Bone marrow (tissue), 2 donors: ENCODE measurements around the gene BTRC.

Experiments
- DNase-seq, 2 donors: peaks; one replicate each; lab custom pipeline; 2025; lab: John Stamatoyannopoulos, UW

BTRC gene

DNA sequence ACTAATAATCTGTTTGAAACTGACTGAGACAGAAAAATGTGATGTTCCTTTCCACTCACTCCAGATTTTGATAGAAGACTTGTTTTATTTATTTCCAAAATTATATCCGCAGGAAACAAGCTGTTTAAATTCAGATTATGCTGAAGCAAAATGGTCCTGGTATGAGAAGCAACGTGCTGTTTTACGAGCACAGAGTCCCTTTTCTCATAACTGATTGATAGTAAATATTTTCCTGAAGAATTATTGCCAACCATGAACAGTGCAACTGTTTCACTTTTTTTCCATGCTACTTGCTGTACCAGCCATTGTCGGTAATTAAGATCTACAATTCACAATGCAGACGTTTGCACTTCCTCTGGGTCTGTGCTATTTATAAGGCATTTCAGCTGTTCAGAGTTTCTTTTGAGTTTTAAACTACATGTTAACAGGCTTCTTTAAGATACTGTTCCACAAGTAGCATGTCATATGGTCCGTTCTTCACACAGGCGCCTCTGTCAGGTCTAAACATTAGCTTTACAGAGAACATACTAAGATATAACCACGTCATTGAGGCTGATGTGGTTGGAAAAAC lies 130.3 kb downstream of the BTRC start:
- DNase-seq: no peak

DNA sequence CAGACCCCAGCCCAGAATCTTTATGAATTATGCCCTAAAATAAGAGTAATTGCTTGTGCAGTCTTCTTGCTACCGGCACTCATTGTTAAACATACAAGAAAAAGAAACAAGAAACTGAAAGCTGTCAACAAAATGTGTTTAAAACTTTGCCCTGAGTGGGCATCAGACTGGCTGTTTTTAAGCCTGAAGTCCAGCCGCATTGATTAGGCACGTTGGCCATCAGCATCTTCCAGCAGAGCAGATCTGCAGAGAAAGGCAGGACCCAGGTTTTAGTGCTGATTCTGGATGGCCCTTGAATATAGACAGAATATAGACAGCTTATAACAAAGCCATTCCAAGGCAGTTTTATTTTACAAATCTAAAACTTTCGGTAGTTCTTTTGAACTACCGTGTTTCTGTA lies 131.2 kb downstream of the BTRC start:
- no peak for DNase-seq

DNA sequence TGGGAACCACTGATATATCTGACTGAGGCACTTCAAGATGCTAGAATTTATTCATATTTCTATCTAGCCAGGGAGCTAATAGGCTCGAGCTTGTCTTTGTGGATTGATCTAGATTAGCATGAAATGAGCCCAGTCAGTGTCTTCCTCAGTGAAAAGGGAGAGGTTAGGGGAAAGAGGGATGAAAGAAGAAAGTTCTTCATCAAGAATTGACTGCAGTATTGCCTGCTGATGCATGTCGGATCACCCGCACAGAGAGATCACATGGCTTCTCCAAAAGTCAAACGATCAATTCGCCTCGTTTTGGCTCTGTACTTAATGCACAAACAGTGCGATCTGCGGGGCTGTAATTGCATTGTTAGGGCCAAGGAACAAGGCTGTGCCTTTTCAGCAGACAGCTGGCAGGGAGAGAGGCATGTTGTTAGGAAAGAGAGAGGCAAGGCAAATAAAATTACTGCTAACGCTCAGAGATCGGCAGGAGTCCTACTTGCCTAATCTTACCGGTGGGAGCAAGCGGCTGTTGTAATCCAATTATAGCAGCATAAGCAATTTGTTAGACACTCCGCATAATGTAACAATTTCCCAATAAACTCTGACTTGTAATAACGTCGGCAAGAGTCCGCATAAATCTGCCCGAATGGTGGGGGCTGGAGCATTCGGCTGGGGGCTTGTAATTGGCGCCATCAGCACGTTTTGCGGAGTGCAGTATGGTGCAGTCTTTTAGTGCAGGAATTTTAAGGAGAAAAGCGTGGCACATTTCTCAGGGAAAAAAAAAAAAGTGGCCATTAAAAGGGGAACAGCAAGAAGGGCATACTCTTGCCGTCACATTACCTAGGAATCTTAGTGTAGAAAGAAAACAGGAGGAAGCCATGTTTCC lies 132.0 kb downstream of the BTRC start:
- DNase-seq: no peak

DNA sequence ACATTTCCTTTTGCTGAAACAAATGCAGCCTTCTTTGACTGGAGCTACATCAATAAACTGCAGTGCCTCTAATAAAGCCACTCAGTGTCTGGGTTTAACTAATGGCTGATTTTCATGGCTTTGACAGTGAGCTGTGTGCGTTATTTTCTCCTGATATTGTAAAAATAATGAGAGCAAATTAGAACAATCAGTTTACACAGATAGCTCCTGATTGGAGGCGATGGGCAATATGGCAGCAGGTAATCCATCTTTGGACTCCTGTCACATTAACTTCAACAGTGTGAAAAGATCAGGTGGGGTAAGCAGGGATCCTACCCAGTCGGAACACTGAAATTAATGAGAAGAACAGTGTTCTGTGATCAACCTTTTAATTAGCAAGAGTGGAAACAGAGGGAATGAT lies 133.4 kb downstream of the BTRC start:
- no peak for DNase-seq

DNA sequence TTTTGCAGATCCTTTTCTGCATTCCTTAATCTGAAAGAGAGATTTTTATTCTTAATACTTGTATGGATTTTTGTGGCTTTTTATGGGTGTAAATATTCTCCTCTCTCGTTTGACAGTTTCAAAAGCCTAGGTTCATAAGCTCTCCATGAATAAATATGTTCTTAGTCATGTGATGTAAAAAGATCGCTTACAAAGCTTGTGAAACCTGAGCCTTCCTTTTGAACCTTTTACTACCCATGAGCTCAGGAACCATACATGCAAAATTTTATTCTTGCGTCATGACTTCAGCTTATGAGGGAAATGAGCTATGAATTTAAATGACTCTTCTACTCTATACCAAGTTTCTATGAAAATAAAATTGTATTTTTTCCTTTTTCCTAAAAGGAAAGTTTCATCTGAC lies 135.4 kb downstream of the BTRC start:
- DNase-seq: no peak

DNA sequence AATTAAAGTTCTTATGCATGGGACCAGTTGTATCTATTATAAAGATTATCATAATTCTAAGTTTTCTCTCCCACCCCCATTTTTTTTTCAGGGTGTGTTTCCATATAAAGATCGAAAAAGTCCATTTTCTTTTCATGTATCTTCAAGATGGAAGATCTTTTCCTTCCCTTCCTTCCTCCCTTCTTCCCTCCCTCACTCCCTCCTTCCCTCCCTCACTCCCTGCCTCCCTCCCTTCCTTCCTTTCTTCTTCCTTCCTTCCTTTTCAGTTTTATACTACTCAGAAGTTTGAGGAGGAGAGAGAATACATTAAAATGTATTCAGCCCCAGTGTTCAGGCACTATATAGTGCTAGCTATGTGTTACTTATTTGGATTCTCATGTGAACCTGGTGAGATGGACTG lies 136.1 kb downstream of the BTRC start:
- no peak for DNase-seq

DNA sequence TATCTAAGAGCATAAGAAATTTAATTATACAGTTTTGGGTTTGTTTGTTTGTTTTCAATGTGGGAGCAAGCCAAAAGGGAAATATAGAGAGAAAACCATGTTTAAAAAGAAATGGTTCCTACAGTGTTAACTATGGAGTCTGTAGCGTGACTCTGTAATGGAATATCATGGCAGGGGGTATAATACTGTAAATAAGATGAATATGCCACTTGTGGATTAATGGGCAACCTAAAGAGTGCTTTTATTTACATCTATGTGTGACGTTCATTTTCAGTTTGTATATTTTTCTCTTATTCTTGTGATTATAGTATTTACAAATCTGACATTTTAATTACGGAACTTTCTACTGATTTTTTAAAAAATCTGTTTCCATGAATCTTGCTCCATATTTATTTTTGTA lies 138.2 kb downstream of the BTRC start:
- no peak for DNase-seq

DNA sequence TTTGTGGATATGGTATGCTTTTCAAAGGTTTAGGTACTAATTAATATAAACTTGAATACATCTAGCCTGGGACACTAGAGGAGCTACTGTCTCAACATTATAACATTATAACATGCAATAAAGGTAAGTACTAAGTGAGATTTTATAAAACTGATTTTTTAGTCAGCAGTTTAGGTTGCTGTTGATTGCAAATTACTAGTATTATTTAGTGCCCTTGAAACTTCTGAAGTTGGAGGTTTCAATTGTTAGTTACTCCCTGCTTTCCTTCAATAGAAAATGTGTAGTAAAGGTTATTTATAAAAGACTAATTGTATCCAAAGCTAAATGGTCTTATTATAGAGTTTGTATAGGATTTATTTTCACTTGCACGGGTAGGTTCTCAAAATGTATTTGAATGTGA lies 138.8 kb downstream of the BTRC start:
- DNase-seq: no peak

DNA sequence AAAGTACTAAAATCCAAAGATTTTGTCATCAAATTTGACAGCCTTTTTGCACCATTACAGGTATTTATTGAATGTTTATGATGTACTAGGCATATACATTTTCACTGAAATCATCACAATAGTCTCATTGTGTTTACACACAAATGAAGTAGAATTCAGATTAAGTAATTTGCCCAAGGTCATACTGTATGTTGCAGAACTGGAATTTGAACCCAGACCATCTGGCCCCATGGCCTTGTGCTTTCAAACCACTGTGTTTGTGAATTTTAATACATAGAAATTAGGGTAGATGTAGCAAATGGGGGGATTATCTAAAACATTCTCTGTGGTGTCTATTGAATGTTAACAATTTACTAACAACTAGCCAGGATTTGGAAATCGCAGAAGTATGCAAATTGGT lies 139.3 kb downstream of the BTRC start:
- no peak for DNase-seq

DNA sequence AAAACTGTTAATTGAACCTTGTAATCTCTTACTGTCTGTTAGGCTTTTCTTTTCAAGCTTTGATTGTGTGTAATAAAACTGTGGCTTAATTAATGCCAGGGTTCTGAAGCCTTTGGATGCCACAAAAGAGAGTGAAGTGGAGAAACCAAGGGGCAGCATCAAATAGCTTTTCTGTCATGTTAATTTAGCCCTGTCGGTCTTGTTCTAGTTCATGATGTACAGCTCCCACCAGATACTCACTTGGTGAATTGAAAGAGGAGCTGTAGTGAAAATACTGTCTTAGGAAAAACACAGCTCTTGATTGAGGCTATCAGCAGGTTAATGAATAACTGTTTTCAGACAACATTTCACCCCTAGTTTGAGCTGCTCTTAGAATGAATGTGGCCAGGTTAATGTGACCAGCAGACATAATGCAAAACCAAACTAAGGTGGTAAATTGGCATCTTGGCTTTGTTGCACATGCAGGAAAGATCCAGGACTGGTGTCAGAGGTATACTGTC lies 139.9 kb downstream of the BTRC start:
- DNase-seq: no peak

DNA sequence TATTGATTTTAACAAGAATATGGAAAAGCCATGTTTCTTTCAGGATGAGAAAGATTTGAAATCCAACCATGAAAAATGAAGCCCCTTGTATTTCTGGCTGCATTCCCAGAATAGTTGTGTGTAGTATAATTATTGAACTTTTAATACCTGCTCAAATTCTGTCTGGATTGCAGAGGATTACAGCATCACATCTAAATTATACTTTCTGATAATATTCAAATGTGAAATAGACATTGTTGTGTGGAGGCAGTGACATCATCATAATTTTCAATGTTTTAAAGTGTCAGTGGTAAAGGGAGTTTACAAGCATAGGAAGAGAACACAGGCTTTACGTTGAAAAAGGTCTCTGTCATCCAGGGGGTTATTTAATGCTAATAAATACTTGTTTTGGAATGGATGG lies 140.7 kb downstream of the BTRC start:
- no peak for DNase-seq

DNA sequence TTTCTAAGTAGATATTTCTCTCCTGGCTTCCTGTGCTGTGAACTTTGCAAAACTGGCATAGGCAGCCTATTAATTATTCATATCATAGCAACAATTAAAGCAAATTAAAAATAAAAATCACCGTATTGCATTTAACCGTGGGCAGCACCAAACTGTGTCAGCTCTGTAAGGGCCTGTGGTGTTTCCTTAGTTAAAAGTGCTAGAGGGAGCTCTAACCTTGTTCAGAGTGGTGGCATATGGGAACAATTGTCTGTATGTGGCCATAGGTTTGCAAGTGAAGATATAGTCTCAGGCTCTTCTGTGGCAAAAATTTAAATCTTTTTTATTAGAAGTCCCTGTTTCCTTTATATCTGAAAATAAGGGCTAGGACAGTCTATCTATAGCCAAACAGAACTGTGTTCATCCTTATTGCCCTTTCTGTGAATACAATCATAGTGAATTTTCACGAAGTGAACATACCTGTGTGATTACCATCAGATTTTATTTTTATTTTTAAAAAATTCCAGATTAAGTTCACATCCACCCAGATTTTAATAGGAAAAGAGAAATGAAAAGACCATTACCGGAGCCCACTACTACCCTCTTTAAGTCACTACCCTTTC lies 141.5 kb downstream of the BTRC start:
- DNase-seq: peak in 1 of 2 donors; percentile 11

DNA sequence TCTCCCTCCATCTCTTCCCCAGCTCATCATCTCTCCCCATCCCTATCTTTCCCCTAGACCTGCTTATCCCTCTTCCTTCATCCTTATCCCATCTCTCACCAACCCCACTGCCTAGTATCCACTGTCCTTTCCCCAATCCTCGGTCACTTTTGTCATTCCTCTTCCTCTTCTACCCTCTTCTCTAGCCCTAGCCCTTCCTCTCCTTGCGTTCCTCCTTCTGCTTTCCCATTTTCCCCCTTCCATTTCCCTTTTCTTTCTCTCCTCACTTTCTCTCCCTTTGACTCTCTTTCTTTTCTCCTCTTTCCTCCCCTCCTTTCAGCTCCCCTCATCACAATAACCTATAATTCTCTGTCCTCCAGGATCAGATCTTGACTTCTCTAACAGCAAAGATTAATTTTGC lies 150.5 kb downstream of the BTRC start:
- DNase-seq: no peak

DNA sequence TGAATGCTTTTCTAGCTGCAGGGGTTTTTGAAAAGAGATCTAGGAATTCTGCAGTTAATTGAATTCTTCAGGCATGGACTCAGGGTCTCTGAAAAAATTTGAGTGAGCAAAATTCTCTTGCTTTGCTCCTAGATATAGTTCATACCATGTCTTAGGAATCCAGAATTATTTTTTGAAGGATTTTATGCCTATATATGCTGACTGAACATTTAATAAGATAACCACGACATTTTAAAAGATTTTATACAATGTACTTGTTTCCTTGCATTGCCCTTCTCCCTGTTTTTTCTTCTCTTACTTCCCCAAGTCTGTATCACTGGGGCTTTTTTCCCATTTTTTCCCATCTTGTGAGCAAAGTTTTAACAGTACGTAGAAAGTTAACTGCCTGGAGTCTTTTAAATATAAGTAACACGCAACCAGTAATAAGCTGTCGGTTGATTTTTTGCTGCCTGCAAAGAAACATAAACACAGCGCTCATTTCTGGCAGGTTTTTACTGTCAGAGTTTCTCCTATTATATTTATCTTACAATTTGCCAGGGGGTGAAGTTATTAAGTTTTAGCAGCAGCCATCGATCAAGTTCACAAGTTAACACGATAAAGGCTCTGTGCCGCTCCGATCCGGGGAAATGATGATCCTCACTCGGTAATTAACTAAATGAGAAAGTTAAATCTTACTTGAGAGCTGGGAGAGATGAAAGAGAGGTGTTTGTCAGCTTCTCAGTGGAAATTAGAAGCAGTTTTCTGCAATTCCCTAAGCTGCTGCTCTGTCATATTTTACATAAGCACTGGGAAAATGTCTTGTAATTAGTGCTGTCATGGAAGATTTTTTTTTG lies 153.1 kb downstream of the BTRC start:
- DNase-seq: no peak

DNA sequence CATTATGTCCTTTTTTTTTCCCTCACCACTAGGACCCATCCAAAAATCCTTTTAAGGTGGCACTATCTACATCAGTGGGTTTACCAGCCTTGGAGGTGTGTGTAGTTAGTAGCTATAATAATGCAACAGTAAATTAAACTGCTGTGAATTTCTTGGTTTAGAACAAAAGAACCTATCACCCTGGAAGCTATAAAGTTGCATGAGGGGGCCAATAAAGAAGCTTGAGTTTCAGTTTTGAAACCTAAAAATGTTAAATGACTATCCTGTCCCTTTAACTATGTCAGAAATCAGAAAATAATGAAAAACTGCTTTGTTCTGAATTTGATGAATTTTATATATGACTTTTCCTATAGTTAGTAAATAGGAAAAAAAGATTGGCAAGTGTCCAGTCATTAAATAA lies 153.9 kb downstream of the BTRC start:
- no peak for DNase-seq

DNA sequence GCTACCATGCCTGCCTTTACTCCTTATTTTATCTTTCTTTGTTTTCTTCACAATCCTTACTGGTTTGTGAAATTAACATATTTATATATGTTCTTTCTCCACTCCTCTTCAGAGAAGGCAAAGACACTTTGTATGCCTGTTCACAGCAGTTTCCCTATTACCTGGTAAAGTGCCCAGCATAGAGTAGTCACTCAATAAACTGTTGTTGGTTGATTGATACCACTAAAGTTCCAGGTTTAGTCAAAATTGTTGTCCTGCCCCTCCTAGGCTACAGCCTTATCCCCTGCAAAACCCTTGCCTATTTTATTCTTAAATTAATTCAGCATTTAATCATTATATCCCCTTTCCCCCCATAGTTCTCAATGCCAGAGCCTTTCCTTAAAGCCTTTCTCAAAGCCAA lies 158.0 kb downstream of the BTRC start:
- DNase-seq: no peak

DNA sequence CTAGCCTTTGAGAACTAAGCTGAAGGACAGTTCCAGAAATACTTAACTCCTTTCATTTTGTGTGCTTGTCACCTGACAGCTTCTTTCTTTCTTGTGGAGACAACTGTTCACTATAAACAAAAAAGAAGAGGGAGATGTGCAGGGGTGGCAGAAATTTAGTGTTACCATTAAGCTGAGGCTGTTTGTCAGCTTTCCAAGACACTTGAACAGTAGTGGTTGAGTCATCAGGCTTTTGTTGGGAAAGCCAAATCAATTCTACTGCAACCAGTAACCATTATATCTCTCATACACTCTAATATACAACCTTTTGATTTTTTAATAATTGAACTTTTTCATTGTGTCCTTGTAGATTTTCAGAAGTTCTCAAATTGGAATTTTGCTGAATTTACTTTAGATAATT lies 158.8 kb downstream of the BTRC start:
- DNase-seq: no peak

DNA sequence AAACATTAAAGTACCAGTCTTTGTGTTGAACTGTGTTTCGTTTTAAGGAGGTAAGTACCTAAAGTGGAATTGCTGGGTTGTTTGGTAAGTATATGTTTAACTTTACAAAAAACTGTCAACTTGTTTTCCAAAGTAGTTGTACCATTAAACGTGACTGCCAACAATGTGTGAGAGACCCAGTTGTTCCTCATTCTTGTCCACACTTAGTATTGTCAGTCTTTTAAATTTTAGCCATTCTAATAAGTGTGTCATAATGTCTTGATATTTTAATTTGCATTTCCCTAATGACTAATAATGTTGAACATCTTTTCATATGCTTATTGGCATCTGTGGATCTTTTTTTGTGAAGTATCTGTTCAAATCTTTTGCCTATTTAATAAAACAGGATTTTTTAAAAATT lies 159.8 kb downstream of the BTRC start:
- no peak for DNase-seq

DNA sequence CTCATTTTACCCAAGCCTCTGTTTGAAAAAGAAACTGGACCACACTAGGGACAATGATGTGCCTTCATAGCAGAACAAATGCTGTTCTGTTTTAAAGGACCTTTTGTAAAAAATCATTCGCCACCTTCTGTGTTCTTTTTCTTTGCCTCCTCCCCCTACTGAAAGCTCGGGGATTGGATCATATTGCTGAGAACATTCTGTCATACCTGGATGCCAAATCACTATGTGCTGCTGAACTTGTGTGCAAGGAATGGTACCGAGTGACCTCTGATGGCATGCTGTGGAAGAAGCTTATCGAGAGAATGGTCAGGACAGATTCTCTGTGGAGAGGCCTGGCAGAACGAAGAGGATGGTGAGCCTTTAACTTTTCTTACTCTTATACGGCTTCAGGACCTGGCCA lies 171.9 kb downstream of the BTRC start:
- no peak for DNase-seq

DNA sequence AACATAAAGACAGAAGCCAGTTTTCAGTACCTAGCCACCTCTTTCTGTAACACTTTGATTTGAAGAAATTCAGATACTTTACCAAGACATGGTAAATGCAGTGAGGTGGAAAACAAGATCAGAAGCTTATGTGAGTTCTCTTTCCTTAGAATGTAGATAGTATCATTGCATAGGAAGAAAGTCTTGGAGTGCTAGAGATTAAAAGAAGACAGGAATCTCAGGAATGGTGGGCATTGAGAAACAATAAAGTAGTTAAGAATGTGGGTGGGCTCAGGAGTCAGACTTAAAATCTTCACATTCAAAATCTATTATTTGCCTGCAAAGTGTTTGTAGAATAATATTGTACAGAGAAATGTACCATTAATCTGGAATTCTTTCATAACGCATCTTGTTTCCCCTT lies 175.2 kb downstream of the BTRC start:
- DNase-seq: no peak

DNA sequence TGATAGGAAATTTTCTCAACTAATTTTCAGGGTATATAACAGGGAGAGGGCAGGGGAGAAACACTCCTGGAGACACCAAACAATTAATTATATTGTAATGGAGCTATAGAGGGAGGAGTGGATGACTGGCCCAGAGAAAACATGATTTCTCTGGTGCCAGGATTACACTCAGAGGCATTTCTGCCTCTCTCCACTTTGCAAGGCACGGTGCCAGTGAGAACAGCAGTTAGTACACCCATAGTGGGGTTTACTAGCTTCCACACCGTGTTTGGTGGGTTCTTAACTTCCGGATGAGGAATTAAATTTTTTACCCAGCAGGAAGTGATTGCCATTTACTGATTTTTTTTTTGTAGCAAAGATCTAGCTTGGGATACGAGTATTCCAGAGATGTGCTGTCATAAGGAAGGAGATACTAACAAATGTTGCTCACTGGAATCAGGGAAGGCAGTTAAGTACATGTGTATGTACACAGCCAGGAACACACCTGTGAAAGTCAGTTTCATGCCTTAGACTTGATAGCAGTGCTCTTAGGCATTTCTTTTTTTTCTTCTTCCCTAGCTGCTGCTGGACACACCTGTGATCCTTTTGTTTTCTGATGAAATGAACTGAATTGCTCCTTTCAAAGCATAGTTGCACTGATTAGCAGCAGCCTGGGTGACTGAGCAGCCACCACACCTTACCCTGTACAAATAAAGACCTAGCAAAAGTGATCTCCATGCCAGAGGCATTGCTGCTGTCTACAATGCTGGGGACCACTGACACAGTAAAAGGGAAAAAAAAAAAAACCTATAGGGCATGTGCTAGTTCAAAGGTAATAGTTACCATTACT lies 176.0 kb downstream of the BTRC start:
- no peak for DNase-seq

DNA sequence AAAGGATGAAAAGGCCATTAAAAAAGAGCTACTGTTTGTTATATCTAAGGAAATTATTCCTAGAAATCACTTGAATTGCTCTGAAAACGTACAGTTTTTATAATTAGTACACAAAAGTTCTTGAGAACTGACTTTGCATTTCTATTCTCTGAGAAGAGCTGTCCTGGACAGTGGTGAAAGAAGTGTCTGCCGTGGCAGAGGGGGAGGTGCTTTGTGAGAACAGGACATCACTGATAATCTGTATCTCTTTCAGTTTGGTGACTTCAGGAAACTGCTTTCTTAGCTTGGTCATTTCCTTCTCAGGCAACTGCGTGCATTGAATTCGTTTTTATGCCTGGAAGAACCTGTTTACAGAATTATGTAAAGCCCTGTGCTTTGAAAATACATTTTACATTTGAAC lies 182.0 kb downstream of the BTRC start:
- peak in 1 of 2 donors; percentile 10 for DNase-seq
